Cardiac ventricle fibroblast (primary cell): Measurements from ENCODE around the gene SMARCE1. TPM values are rescaled to one million over a fixed set of nuclear protein-coding genes. Genes with fewer than 3 reads are reported as not detected.

ENCODE experiments used
- total RNA-seq: library from RNA; depleted of rRNA; stranded (reverse); fragments of >200 nt; gene quantifications from 2 replicates; pipeline ENCODE4 v1.2.3, GENCODE V29; 2015

Gene SMARCE1
- 64.1 and 75.1 TPM in 2 replicates for total RNA-seq

GRCh38 chr17:40647624-40648383, at the start of gene SMARCE1:
SMARCE1 (minus strand) TSS chr17:40647818; CDS start chr17:40645802, 2,016 bp downstream.

GRCh38 chr17:40664582-40665333, 17.1 kb upstream of the SMARCE1 start, which contains the start of gene KRT222:
KRT222 (minus strand) TSS chr17:40665177; CDS start chr17:40665099, 78 bp downstream.

Other genes starting within 250 kb of the SMARCE1 start
- gene TOP2A, start 229.9 kb downstream of the SMARCE1 start, total RNA-seq, result 10.6 and 19.0 TPM in 2 replicates
- 1,674 and 1,743 TPM in 2 replicates for gene IGFBP4, start 204.4 kb downstream of the SMARCE1 start, total RNA-seq
- gene TNS4, start 146.2 kb downstream of the SMARCE1 start, total RNA-seq, result under 0.01 and 0.06 TPM in 2 replicates
- gene CCR7, start 82.3 kb downstream of the SMARCE1 start, total RNA-seq, result 0.10 and 0.19 TPM in 2 replicates
- gene KRT222, start 17.4 kb upstream of the SMARCE1 start, total RNA-seq, result not detected in 2 replicates
- gene KRT24, start 55.9 kb upstream of the SMARCE1 start, total RNA-seq, result not detected in 2 replicates
- not detected in 2 replicates for gene KRT25, start 107.5 kb upstream of the SMARCE1 start, total RNA-seq
- not detected in 2 replicates for gene KRT26, start 124.4 kb upstream of the SMARCE1 start, total RNA-seq
- not detected in 2 replicates for gene KRT27, start 134.7 kb upstream of the SMARCE1 start, total RNA-seq
- not detected in 2 replicates for gene KRT28, start 152.1 kb upstream of the SMARCE1 start, total RNA-seq
- gene KRT10, start 174.8 kb upstream of the SMARCE1 start, total RNA-seq, result 8.9 and 10.4 TPM in 2 replicates
- not detected in 2 replicates for gene KRT12, start 219.4 kb upstream of the SMARCE1 start, total RNA-seq
- gene KRT20, start 237.4 kb upstream of the SMARCE1 start, total RNA-seq, result not detected in 2 replicates